Colonic mucosa (tissue), 4 donors: Measurements from ENCODE around the gene FETUB. TPM values are rescaled to one million over a fixed set of nuclear protein-coding genes. Genes with fewer than 3 reads are reported as not detected.
A peak's percentile ranks its signal among the peaks of the same experiment; 100 is the strongest.

ENCODE experiments used
- DNase-seq: peaks from one replicate; pipeline ENCODE4 v3.0.0-alpha.2; 2020
- H3K27ac ChIP-seq: fragments of 200-600 bp; one replicate; pipeline ENCODE4 v1.8.0; 2021
- H3K27me3 ChIP-seq: fragments of 200-600 bp; one replicate; pipeline ENCODE4 v1.8.0; 2021
- H3K36me3 ChIP-seq: fragments of 200-600 bp; one replicate; pipeline ENCODE4 v1.8.0; 2021
- H3K4me1 ChIP-seq: fragments of 200-600 bp; one replicate; pipeline ENCODE4 v1.8.0; 2021; ENCODE audit warnings: mild to moderate bottlenecking
- H3K4me3 ChIP-seq: fragments of 200-600 bp; one replicate; pipeline ENCODE4 v1.8.0; 2021
- H3K9ac ChIP-seq, 2 donors: one replicate each; pipeline ENCODE4 v1.7.0; 2013; ENCODE audit warnings: control low read depth in 2 of 2, low read depth in 2 of 2, low read length in 2 of 2
- H3K9me3 ChIP-seq: fragments of 200-600 bp; one replicate; pipeline ENCODE4 v1.8.0; 2021
- CTCF ChIP-seq: fragments of 200-600 bp; IDR thresholded peaks from one replicate; pipeline ENCODE4 v1.8.0; 2022; ENCODE audit warnings: antibody characterized with exemption, mild to moderate bottlenecking
- intact Hi-C: fragments of 100-400 bp; cut with DNase I; formaldehyde crosslinking; loops from one replicate; pipeline ENCODE4 v1.14.1; 2022
- total RNA-seq, 2 donors: library from RNA; stranded (reverse); fragmentation: NEBNext Ultra II Directional in 1 of 2; extraction: Animal tissue kit (Norgen Biotek cat#: 25700) in 1 of 2; gene quantifications; one replicate each; pipeline ENCODE4 v1.2.1, GENCODE V29; 2021
- donor health status: healthy.
- donor health status: DM: no; HTN: no; CAD: no.
- donor health status: DM: no; HTN: no; CAD: no.

Gene FETUB
- total RNA-seq, 2 donors from 2014 or later, result 0.22 to 0.27 TPM

- no peak overlapping the region for H3K27ac ChIP-seq
- H3K4me1 ChIP-seq, result no peaks in the 10 kb centered on the region
- H3K4me3 ChIP-seq, result no peak overlapping the region
- peaks cover 3% of the 10 kb centered on the region for H3K27me3 ChIP-seq
- DNase-seq, result peak; percentile 27
- intact Hi-C loops, result no loop called here
- H3K9me3 ChIP-seq, result no peaks in the 10 kb centered on the region
- H3K9ac ChIP-seq, result no peak overlapping the region
- TF ChIP-seq CTCF, result no peak
- H3K36me3 ChIP-seq, result no peaks in the 10 kb centered on the region
Observed at GRCh38 chr3:186609247-186609868, 30.8 kb upstream of the FETUB start.

GRCh38 chr3:186612065-186612464, 28.1 kb upstream of the FETUB start:
- Histone ChIP-seq H3K9me3 (no peaks in the 10 kb centered on the region), H3K9ac (no peak overlapping the region), H3K36me3 (no peaks in the 10 kb centered on the region), H3K27ac (no peak overlapping the region), H3K27me3 (peaks cover 4% of the 10 kb centered on the region), H3K4me3 (no peak overlapping the region), H3K4me1 (no peaks in the 10 kb centered on the region)
- intact Hi-C loops, result no loop called here
- DNase-seq, result no peak
- no peak for TF ChIP-seq CTCF

GRCh38 chr3:186612721-186613636, 27.2 kb upstream of the FETUB start, which contains the start of gene AHSG:
TSS of gene AHSG (plus strand) at chr3:186613060. CDS start at chr3:186613142, 82 bp downstream.
- DNase-seq, result no peak
- TF ChIP-seq CTCF, result no peak
- peaks cover 9% of the 10 kb centered on the region for H3K27me3 ChIP-seq
- intact Hi-C loops, result no loop called here
- no peaks in the 10 kb centered on the region for H3K4me1 ChIP-seq
- no peak within 1 kb of the TSS for H3K9ac ChIP-seq
- H3K9me3 ChIP-seq, result no peaks in the 10 kb centered on the region
- no peak within 1 kb of the TSS for H3K4me3 ChIP-seq
- no peak within 1 kb of the TSS for H3K27ac ChIP-seq
- no peaks in the 10 kb centered on the region for H3K36me3 ChIP-seq

GRCh38 chr3:186613637-186614265, 26.4 kb upstream of the FETUB start:
- Histone ChIP-seq H3K36me3 (no peaks in the 10 kb centered on the region), H3K27ac (no peak overlapping the region), H3K4me1 (no peaks in the 10 kb centered on the region), H3K9ac (no peak overlapping the region), H3K4me3 (no peak overlapping the region), H3K9me3 (no peaks in the 10 kb centered on the region), H3K27me3 (peaks cover 9% of the 10 kb centered on the region)
- intact Hi-C loops, result no loop called here
- no peak for DNase-seq
- TF ChIP-seq CTCF, result no peak

- Histone ChIP-seq H3K36me3 (no peaks in the 10 kb centered on the region), H3K9ac (no peak overlapping the region), H3K27me3 (peaks cover 9% of the 10 kb centered on the region), H3K4me1 (no peaks in the 10 kb centered on the region), H3K27ac (no peak overlapping the region), H3K4me3 (no peak overlapping the region), H3K9me3 (no peaks in the 10 kb centered on the region)
- no peak for TF ChIP-seq CTCF
- intact Hi-C loops, result no loop called here
- no peak for DNase-seq
Observed at GRCh38 chr3:186614266-186614596, 26.0 kb upstream of the FETUB start.
